HG03558 (cell line): Measurements from ENCODE around the gene APBA2.

Experiments
- ATAC-seq: cut with Tn5 transposase; IDR thresholded peaks from one replicate; pipeline ENCODE4 v1.9.1; 2021; ENCODE audit warnings: moderate number of reproducible peaks; ENCODE audit not compliant: unreplicated experiment; ENCODE audit errors: extremely low read depth

The APBA2 gene

GRCh38 chr15:28950916-28951315 lies 65.1 kb downstream of the APBA2 start:
- ATAC-seq, result no peak

DNA sequence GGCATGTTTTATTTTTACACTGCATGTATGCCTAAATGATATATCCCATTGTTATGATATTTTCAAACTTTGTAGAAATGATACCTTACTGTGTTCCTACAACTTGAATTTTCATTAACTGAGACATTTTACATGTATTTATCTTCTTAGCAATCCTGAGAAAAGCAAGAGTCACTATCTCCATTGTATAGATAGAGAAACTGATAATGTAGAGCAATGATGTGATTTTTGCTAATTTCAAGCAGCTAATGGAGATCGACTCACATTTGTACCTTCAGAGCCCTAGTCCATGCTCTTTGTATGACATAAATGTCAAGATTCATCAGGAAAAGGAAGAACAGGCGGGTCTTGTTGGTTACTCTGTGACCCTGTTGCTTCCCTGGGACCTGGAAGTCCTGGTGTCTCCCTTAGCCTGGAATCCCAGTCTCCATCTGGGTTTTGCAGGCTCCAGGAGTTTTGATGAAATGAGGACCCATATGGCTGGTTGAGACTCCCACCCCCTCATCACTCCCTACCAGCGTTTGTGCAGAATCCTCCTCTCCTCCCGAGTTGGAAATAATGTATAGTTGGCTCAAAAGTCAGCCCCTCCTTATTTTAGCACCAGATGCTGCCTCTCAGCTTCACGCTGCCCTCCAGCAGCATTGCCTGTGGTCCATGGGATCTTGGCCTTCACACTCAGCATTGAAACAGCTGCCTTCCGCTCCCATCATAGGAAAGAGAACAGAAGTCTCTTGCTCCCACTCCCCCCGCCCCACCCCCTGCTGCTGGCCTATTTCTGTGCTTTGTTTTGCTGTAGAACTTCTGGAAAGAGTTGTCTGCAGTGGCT lies 67.1 kb downstream of the APBA2 start:
- no peak for ATAC-seq

DNA sequence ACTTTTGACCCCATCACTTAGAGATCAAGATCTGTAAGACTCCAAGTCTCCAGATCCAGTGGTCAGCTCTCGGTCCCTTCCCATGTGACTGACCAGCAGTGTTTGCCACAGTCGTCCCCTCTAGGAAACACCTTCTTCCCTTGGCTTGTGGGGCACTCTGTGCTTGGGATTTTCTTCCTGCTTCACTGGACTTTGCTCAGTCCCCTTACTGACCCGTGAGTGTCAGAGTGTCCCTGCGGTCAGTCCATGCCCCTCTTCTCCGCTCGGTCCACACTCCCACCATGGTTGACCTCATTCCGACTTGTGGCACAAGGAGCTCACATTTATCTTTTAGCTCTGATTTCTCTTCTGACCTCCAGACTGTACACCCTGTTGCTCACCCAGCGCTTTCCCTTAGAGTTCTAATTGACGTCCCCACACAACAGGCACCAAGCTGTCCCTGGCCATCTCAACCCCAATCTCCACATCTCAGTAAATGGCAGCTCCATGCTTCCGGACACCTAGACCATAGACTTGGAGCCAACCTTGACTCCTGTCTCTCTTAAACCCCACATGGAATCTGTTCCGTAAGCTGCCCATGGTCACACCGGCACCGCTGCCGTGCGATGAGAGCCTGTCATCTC lies 67.9 kb downstream of the APBA2 start:
- ATAC-seq, result no peak

- no peak for ATAC-seq
These were observed 68.8 kb downstream of the APBA2 start for GRCh38 chr15:28954466-28955159.

DNA sequence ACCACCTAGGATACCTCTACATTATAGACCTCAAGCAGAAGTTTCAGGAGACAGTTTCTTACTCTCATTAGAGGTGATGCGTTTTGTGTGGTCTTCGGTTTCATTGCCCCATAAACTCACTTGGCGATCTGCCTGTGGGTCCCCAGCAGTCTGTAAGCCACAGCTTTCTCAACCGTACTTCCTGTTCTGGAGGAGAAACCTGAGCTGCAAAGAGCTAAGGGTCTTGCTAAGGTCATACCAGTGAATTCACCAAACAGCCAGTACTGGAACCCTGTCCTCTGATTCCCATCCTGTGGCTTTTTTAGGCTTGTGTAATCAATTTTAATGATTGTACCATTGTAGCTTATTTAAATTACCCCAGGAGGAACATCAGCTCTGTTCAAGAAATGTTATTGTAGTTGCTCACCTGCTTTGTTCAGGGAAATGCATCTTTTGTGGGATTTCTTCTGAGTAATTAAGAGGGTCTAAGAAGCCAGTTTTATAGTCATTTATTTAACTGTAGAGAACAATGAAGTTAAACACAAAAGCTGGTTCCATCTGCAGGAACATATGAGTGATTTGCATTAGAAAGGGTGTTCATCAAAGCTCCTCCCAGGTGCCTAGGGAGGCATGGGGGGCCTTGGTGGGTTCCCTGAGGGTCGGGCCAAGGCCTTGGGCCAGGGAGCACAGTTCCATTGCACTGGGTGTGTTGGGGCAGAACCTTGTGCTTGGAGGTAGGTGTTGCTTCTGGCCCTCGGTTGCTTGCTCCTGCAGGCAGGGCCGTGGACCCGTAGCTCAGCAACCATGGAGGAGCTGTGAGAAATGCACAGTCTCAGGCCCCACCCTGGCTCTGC lies 69.6 kb downstream of the APBA2 start:
- ATAC-seq, result no peak

GRCh38 chr15:28955993-28956421 lies 70.2 kb downstream of the APBA2 start:
- ATAC-seq, result no peak

DNA sequence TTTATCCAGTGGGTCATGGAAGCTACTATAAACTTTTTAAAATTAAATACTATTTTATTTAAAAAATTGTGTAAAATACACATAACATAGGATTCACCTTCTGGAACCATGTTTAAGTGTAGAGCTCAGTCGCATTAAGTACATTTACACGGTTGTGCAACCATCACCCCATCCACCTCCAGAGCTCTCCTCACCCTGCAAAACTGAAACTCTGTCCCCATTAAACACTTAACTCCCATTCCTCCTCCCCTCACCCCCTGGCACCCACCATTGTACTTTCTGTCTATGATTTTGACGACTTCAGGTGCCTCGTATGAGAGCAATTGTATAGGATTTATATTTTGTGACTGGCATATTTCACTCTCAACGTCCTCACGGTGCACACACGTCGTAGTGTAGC lies 70.7 kb downstream of the APBA2 start:
- no peak for ATAC-seq

DNA sequence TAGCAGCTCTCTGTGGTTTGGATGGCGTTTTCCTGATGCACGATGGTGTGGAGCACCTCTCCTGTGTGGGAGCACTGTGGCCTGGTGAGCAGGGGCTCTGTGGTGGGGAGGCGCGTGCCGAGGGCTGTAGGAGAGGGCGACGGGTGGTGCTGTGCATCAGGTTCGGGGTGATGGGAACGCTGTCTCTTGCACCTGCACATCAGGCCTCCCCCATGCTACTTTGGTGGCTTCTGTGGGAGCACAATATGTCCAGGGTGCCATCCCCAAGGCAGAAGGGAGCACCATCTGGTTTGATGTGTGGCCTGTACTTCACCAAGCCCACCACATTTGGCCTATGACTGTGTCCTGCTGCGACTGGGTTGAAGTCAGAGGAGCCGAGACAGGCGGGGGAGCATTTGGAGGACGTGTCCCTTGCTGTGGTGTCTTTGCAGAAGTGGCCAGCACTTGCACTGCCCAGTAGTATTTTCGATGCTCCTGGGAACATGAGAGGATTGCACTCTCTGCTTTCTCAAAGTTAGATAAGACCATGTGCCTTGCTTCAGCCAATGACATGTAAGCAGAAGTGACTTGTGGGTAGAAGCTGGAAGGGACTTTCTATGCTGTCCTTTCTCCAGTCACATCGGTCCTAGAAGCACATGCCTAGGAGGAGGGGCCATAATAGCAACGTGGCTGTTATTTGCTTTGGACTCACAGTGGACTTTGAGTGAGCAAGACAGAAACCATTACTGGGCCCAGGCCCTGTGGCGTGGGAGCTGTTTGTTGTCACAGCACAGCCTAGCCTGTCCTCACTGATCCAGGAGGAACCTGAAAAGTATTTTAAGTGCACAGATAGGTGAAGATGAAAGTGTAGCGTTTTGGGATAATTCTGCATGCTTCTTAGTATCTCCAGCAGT lies 72.1 kb downstream of the APBA2 start:
- no peak for ATAC-seq

GRCh38 chr15:28959326-28959725 lies 73.6 kb downstream of the APBA2 start:
- ATAC-seq, result no peak

GRCh38 chr15:28960979-28961378 lies 75.2 kb downstream of the APBA2 start:
- no peak for ATAC-seq

GRCh38 chr15:28961391-28961790 lies 75.6 kb downstream of the APBA2 start:
- no peak for ATAC-seq

- ATAC-seq, result no peak
These were observed 77.3 kb downstream of the APBA2 start for GRCh38 chr15:28962851-28963710.

DNA sequence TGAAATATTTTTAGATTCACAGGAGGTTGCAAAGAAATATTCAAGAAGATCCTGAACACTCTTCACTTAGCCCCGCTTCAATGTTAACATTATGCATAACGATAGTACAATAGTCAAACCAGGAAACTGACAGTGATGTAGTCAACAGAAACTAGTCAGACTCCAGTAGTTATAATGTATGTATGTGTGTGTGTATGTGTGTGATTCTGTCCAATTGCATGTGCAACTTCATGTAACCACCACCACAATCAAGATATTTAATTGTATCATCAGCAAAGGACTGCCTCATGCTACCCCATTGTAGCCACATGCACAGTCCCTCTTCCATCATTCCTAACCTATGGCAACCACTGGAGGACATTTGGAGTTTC lies 77.9 kb downstream of the APBA2 start:
- ATAC-seq, result no peak

DNA sequence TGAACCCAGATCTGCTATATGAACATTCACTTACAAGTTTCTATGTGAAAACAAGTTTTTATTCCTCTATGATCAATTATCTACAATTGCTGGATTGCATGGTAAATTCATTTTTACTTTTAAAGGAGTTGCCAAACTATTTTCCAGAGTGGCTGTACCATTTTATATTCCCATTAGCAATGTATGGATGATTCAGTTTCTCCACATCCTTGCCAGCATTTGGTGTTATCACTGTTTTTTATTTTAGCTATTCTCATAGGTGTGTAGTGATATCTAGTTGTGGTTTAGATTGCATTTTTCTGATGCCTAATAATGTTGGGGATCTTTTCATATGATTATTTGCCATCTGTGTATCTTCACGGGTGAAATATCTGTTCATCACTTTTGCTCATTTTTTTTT lies 78.3 kb downstream of the APBA2 start:
- ATAC-seq, result no peak

DNA sequence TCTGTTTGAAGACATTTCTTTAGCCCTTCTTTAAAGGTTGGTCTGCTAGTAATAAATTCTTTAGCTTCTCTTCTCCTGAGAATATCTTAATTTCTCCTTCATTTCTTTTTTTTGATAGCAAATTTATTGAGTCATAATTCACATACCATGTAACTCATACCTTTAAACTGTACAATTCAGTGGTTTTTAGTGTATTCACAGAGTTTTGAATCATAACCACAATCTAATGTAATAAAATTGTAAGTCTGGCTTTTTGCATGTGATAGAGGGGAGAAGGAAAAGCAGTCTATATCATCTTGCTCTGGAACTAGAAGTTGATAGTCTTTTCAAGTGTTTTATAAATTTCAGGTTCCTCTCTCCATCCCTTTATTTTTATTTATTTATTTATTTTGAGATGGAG lies 81.3 kb downstream of the APBA2 start:
- ATAC-seq, result no peak

DNA sequence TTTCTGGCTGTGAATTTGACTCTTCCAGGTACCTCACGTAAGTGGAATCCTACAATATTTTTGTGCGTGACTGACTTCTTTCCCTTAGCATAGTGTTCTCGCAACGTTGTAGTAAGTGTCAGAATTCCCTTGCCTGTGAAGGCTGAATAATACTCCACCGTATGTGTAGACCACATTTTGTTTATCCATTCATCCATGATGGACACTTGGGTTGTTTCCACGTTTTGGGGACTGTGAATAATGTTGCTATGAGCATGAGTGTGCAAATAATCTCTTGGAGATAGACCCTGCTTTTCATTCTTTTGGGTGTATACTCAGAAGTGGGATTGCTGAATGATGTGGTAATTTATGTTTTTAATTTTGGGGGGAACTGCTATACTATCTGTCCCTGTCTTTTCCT lies 82.2 kb downstream of the APBA2 start:
- no peak for ATAC-seq

DNA sequence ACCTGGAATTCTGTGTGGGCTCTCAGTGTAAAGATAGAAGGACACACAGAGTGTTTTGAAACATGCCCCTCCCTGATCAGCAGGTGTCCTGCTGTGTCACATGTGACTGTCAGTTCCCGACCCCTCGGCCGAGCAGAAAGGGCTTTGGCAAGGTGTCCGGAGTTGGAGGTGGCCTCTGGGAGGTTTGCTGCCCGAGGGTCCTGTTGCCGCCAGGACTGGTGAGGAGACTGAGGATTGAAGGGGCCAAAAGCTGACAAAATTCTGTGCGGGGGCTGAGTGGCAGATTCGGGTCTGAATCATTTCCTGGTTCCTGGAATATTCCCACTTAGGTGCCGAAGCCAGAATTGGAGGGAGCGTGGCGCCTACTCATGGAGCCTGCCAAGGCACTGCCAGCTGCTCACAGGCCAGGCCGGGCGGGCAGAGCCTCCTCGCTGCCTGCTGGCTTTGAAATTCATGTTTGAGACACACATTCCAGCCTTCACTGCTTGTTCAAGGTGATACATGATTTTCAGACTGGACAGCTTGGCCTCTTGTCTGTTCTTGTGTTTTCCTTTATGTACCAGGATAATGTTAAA lies 83.8 kb downstream of the APBA2 start:
- no peak for ATAC-seq

- ATAC-seq, result no peak
These were observed 88.4 kb downstream of the APBA2 start for GRCh38 chr15:28974142-28974541.
